BLaER1 (cell line): ENCODE data around the gene SKA2.
"Not testable (repeated sequence)": the region's sequence is repeated elsewhere in the genome, so short reads cannot be mapped to it uniquely, and the experiment has no call there.

Experiments used
- H3K27ac ChIP-seq: shearing (Covaris generic); formaldehyde crosslinking; 2 replicates; pipeline ENCODE4 v1.8.1; 2022
- H3K27me3 ChIP-seq: shearing (Covaris generic); formaldehyde crosslinking; 2 replicates; pipeline ENCODE4 v1.8.1; 2022
- H3K36me3 ChIP-seq: shearing (Covaris generic); formaldehyde crosslinking; 2 replicates; pipeline ENCODE4 v1.8.1; 2022
- H3K4me1 ChIP-seq: shearing (Covaris generic); formaldehyde crosslinking; 2 replicates; pipeline ENCODE4 v1.8.1; 2022
- H3K4me2 ChIP-seq: shearing (Covaris generic); formaldehyde crosslinking; 2 replicates; pipeline ENCODE4 v1.8.1; 2022
- H3K4me3 ChIP-seq: shearing (Covaris generic); formaldehyde crosslinking; 2 replicates; pipeline ENCODE4 v1.8.1; 2022
- H3K9ac ChIP-seq: shearing (Covaris generic); formaldehyde crosslinking; 2 replicates; pipeline ENCODE4 v1.8.1; 2022
- H3K9me3 ChIP-seq: shearing (Covaris generic); formaldehyde crosslinking; 2 replicates; pipeline ENCODE4 v1.8.1; 2022
- H4K20me1 ChIP-seq: shearing (Covaris generic); formaldehyde crosslinking; 2 replicates; pipeline ENCODE4 v1.8.1; 2022
- Cebpa-rat ChIP-seq: shearing (Covaris generic); IDR thresholded peaks from 2 replicates; pipeline ENCODE4 v1.8.1; 2022

SKA2 gene

DNA sequence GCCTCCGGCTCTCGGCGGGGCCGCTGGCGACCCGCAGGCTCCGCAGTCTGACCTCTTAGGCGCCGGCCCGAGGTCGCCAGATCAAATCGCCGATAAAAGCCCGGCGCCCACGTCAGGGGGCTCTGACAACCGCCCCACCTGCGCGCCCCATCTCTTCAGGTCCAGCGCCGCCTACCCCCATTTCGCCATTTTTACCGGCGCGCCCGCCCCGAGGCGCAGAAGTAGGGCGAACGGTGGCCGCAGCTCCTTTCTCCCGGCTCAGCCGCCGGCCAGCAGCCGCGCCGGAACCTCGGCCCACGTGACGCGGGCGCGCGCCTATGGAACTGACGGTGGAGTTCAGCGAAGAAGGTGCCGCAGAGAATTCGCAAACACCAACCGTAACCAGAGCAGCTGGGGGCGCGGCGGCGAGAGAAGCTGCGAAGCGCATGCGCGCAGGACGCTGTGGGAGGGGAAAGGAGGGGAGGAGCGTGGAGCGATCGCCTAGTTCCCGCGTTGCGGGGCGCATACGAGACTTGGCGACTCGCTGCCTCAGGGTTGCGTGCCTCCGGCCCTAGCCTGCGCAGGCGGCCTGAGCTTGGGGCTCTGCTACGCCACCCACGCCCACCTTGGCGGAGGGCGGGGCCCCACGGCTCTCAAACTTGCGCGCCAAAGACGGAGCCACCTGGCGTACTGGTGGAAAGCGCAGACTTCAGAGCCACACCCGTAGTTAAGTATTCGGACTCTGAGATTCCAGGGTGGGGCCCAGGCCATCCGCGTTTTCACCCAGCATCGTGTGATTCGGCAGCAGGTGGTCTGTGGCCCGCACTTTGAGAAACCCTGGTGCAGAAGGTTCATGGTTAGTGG lies 48.3 kb downstream of the SKA2 start, which contains the start of gene TRIM37:
Gene TRIM37 (minus strand): TSS at position 418 of the 843 bp plus-strand sequence. CDS start 419 bp downstream, outside the sequence.
- TF ChIP-seq Cebpa-rat: no peak
- H3K9ac ChIP-seq: peak within 1 kb of the TSS; percentile 90
- H3K4me3 ChIP-seq: peak within 1 kb of the TSS; percentile 99
- peak within 1 kb of the TSS; percentile 90 for H3K4me2 ChIP-seq
- H3K27ac ChIP-seq: peak within 1 kb of the TSS; percentile 90
- H3K36me3 ChIP-seq: peaks cover 44% of the 10 kb centered on the region
- no peaks in the 10 kb centered on the region for H3K9me3 ChIP-seq
- H3K27me3 ChIP-seq: no peaks in the 10 kb centered on the region
- H4K20me1 ChIP-seq: peaks cover 11% of the 10 kb centered on the region; the same call in 1 of the 2 replicates
- peaks cover 33% of the 10 kb centered on the region for H3K4me1 ChIP-seq

DNA sequence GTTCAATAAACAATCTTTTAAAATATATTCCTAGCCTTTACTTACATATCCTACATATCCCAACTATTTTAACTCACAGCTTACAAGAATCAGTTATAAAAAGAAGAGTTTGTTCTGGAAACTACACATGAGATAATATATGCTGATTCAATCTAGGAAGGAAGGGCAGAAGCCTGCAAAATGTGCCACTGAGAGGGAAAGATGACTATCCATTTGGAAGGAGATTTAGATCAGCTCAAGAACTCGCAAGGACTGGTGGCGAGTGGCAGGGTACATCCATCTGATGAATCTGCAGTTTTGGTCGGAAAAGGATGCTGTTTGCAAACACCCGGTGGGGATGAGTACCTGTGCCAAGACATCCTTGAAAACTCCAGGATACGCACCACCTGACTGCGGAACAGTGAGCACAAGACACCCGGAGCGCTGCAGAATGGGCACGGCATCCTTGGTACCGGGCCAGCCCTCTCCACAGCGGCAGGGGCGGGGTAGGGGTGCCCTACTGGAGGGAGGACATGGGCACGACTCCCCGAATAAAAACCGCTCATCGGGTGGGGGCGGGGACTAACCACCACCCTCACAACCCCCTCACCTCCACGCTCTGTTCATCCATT lies 49.0 kb downstream of the SKA2 start:
- peaks cover 33% of the 10 kb centered on the region for H3K4me1 ChIP-seq
- peak overlapping the region; percentile 90 for H3K9ac ChIP-seq
- H3K9me3 ChIP-seq: no peaks in the 10 kb centered on the region
- H3K27me3 ChIP-seq: no peaks in the 10 kb centered on the region
- peak overlapping the region; percentile 90 for H3K27ac ChIP-seq
- peak overlapping the region; percentile 99 for H3K4me3 ChIP-seq
- peaks cover 41% of the 10 kb centered on the region for H3K36me3 ChIP-seq
- H4K20me1 ChIP-seq: peaks cover 11% of the 10 kb centered on the region; the same call in 1 of the 2 replicates
- TF ChIP-seq Cebpa-rat: no peak
- peak overlapping the region; percentile 90 for H3K4me2 ChIP-seq

DNA sequence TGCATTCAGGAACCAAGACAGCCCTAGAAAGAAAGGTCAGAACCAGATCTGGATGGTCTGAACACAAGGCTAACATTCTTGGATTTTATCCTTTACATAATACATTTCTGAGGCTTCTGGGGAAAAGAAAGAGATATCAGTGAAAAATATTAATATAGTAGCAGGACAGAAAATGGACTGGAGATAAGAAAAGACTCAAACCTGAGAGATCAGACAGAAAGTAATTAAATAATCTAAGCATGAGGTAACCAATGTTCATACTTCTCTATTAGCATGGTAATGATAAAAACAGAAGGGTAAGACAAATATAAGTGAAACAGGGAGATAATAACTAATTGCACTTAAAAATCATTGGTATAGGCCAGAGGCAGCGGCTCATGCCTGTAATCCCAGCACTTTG lies 53.8 kb downstream of the SKA2 start:
- Histone ChIP-seq H3K36me3 (peaks cover 53% of the 10 kb centered on the region), H3K4me1 (peaks cover 21% of the 10 kb centered on the region), H3K4me3 (no peak overlapping the region), H4K20me1 (peaks cover 9% of the 10 kb centered on the region; the same call in 1 of the 2 replicates), H3K9ac (no peak overlapping the region), H3K4me2 (no peak overlapping the region), H3K9me3 (peaks cover 20% of the 10 kb centered on the region), H3K27me3 (no peaks in the 10 kb centered on the region), H3K27ac (no peak overlapping the region)
- no peak for TF ChIP-seq Cebpa-rat

DNA sequence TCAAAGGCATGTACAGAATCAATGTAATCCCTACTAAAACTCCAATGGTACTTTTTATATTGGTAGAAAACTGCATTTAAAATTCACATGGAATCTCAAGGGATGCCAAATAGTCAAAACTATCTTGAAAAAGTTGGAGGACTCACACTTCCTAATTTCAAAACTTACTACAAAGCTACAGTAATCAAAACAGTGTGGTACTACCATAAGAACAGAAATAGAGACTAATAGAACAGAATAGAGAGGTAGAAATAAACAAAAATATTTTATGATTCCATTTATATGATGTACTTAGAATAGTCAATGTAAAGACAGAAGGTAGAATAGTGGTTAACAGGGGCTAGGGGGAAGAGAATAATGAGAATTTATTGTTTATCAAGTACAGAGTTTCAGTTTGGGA lies 57.1 kb downstream of the SKA2 start:
- TF ChIP-seq Cebpa-rat: no peak
- H3K9ac ChIP-seq: no peak overlapping the region
- H3K27ac ChIP-seq: no peak overlapping the region
- peaks cover 20% of the 10 kb centered on the region for H3K9me3 ChIP-seq
- H3K27me3 ChIP-seq: no peaks in the 10 kb centered on the region
- no peak overlapping the region for H3K4me2 ChIP-seq
- peaks cover 50% of the 10 kb centered on the region for H3K36me3 ChIP-seq
- H4K20me1 ChIP-seq: no peaks in the 10 kb centered on the region
- H3K4me1 ChIP-seq: no peaks in the 10 kb centered on the region
- no peak overlapping the region for H3K4me3 ChIP-seq

DNA sequence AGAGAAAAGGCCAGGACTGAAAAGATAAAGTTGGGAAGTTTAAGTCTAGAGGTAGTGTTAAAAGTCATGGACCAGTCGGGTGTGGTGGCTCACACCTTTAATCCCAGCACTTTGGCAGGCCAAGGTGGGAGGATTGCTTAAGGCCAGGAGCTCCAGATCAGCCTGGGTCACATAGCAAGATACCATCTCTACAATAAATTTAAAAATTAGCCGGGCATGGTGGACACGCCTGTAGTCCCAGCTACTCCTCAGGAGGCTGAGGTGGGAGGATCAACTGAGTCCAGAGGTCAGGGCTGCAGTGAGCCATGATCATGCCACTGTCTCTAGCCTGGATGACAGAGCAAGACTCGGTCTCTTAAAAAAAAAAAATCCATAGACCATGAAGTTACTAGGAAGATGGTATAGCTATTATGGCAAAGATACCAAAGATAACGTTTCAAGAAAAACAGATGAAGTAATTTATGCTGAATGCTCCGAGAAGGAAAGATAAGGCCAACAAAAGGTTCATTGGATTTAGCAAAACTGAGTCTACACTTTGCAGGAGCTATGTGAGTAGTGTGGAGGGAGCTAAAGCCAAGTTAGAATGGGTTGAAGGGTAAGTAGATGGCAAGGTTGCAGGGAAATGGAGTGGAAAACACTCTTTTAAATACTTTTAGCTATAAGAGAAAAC lies 60.0 kb downstream of the SKA2 start:
- H3K9ac ChIP-seq: no peak overlapping the region
- peaks cover 37% of the 10 kb centered on the region for H3K36me3 ChIP-seq
- H3K9me3 ChIP-seq: peaks cover 16% of the 10 kb centered on the region
- no peak overlapping the region for H3K27ac ChIP-seq
- no peaks in the 10 kb centered on the region for H3K4me1 ChIP-seq
- no peak for TF ChIP-seq Cebpa-rat
- no peak overlapping the region for H3K4me3 ChIP-seq
- H4K20me1 ChIP-seq: no peaks in the 10 kb centered on the region
- no peaks in the 10 kb centered on the region for H3K27me3 ChIP-seq
- H3K4me2 ChIP-seq: no peak overlapping the region

DNA sequence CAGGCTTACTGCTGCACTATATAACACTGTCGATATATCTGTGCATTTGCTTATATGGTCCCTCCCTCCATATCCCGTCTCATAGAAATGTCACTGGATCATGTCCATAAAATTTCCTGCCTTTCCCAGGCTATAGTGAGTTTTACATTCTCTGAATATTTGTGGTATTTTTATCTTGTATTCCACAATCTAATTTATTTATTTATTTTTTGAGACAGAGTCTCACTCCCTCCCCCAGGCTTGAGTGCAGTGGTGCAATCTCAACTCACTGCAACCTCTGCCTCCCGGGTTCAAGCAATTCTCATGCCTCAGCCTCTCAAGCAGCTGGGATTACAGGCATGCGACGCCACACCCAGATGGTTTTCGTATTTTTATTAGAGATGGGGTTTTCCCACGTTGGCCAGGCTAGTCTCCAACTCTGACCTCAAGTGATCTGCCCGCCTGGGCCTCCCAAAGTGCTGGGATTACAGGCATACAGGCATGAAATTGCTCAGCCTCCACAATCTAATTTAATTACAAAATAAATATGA lies 61.2 kb downstream of the SKA2 start:
- Histone ChIP-seq H3K36me3 (peaks cover 39% of the 10 kb centered on the region), H3K9ac (no peak overlapping the region), H3K4me2 (no peak overlapping the region), H3K27me3 (no peaks in the 10 kb centered on the region), H3K27ac (no peak overlapping the region), H3K9me3 (peaks cover 8% of the 10 kb centered on the region), H4K20me1 (no peaks in the 10 kb centered on the region), H3K4me3 (no peak overlapping the region), H3K4me1 (no peaks in the 10 kb centered on the region)
- no peak for TF ChIP-seq Cebpa-rat

DNA sequence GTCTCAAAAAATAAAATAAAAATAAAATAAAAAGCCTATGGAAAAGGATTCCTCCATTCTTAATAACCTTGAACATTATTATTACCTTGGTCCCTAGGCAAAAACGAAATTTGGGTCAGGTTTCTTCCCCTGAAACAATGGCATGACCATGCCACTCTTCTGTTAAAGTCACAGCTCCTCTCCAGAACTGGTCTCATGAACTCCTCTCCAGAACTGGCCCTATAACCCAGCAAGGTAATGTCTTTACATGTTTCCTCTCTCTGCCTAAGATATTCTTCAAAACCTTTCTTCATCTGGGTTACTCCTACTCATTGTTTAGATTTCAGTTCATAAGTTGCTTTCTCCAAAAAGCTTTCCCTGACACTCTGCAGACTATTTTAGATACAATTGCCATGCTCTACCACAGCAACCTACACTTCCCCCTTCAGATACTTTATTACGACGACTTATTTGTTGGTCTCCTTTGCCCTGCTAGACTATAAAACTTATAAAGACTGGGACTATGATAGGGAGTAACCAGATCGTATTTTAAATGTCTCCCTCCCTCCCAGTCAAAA lies 61.8 kb downstream of the SKA2 start:
- Histone ChIP-seq H3K27ac (no peak overlapping the region), H3K27me3 (no peaks in the 10 kb centered on the region), H3K36me3 (peaks cover 39% of the 10 kb centered on the region), H3K9me3 (peaks cover 2% of the 10 kb centered on the region), H3K9ac (no peak overlapping the region), H3K4me2 (no peak overlapping the region), H3K4me1 (no peaks in the 10 kb centered on the region), H3K4me3 (no peak overlapping the region), H4K20me1 (no peaks in the 10 kb centered on the region)
- no peak for TF ChIP-seq Cebpa-rat

DNA sequence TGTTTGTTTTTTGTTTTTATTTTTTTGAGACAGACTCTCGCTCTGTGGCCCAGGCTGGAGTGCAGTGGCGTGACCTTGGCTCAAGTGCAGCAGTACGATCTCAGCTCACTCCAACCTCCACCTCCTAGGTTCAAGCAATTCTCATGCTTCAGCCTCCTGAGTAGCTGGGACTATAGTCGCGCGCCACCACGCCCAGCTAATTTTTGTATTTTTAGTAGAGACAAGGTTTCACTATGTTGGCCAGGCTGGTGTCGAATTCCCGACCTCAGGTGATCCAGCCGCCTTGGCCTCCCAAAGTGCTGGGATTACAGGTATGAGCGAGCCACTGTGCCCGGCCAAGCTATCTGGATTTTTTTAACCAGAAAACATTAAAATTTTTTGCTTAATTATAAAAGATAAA lies 64.4 kb downstream of the SKA2 start:
- peaks cover 52% of the 10 kb centered on the region for H3K36me3 ChIP-seq
- not testable (repeated sequence) for H4K20me1 ChIP-seq, H3K27ac ChIP-seq, H3K4me2 ChIP-seq, H3K9ac ChIP-seq, H3K4me1 ChIP-seq, H3K9me3 ChIP-seq, H3K4me3 ChIP-seq, H3K27me3 ChIP-seq

DNA sequence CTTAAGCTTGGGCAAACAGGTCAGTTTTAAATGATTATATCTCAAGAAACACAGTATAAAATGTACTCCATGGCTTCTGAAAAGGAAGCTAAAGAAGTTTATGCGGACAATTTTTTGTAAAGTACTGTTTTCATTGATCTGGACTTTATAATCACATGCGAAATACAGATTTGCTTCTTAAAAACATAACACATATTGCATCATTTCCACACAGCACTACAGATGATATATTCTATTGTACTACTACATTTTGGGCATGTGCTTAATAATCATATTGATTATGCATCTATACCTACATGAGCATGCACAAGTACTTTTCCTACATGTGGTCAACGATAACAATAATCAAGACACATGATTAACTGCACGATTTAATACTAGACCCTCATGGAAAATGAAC lies 70.8 kb downstream of the SKA2 start:
- TF ChIP-seq Cebpa-rat: no peak
- Histone ChIP-seq H3K27ac (no peak overlapping the region), H3K36me3 (peaks cover 76% of the 10 kb centered on the region), H3K4me2 (no peak overlapping the region), H3K4me3 (no peak overlapping the region), H3K4me1 (no peaks in the 10 kb centered on the region), H3K9ac (no peak overlapping the region), H3K9me3 (no peaks in the 10 kb centered on the region), H4K20me1 (no peaks in the 10 kb centered on the region), H3K27me3 (no peaks in the 10 kb centered on the region)
